ENCODE measurements around the gene SLC49A3. TPM values are rescaled to one million over a fixed set of nuclear protein-coding genes. Genes with fewer than 3 reads are reported as not detected.

SLC49A3 gene
- total and polyA plus RNA-seq, 2 of the 13 experiments (the other 11 are each of a cell fraction or from before 2014, with no cell fraction given): 0.07 to 0.17 TPM

DNA sequence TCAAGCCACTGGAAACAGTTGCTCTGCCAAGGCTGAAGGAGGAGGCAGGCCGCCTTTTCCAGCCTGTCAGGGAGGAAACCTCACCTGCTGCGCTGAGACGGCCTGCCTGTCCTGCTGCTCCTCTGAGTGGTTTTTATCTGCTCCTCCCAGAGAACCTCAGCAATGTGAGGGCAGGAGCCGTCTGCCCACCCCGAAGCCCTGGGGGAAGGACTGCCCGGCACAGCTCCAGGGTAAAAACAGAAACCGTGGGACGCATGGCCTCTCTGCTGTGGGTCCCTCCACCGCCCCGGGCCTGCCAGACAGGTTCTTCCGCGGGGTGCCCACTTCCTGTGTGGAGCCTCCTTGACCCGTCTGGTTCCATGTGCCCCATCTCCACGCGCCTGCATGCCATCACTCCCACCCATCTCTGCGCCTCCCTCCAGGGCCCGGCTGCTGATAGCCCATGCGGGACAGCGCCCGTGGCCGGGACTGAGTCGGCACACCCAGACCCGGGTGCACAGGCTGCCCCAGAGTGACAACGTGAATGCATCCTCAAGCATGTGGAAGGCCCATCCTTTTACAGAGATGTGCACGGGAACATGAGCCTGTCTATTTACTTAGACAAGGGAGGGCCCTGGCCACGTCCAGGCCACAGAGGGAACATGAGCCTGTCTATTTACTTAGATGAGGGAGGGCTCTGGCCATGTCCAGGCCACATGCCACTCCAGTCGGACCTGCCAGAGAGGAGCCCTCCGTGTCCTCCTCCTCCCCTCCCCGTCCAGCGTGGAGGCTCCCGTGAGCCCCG, 4.0 kb upstream of the SLC49A3 start (continued):
- TF ChIP-seq PHF21A (CRISPR knock-in tag; IDR thresholded peaks at IDR 0.05): no peak
- no peak for TF ChIP-seq TCF7 (IDR thresholded peaks at IDR 0.05; ENCODE audit: low read depth)
- TF ChIP-seq, protein P1, sequence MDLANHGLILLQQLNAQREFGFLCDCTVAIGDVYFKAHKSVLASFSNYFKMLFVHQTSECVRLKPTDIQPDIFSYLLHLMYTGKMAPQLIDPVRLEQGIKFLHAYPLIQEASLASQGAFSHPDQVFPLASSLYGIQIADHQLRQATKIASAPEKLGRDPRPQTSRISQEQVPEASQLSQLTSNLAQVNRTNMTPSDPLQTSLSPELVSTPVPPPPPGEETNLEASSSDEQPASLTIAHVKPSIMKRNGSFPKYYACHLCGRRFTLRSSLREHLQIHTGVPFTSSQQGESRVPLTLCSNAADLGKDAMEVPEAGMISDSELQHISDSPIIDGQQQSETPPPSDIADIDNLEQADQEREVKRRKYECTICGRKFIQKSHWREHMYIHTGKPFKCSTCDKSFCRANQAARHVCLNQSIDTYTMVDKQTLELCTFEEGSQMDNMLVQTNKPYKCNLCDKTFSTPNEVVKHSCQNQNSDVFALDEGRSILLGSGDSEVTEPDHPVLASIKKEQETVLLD (CRISPR knock-in tag; IDR thresholded peaks at IDR 0.05; ENCODE audit: low read depth): no peak
- no peak for TF ChIP-seq GATA4 (IDR thresholded peaks at IDR 0.05; ENCODE audit: borderline replicate concordance, low read depth)
- TF ChIP-seq CHD4 (IDR thresholded peaks at IDR 0.05; ENCODE audit: borderline replicate concordance, low read length): no peak
- TF ChIP-seq PLRG1 (conservative IDR thresholded peaks at IDR 0.05): no peak
- no peak for TF ChIP-seq GZF1 (CRISPR knock-in tag; IDR thresholded peaks at IDR 0.05)
- TF ChIP-seq, protein P2, sequence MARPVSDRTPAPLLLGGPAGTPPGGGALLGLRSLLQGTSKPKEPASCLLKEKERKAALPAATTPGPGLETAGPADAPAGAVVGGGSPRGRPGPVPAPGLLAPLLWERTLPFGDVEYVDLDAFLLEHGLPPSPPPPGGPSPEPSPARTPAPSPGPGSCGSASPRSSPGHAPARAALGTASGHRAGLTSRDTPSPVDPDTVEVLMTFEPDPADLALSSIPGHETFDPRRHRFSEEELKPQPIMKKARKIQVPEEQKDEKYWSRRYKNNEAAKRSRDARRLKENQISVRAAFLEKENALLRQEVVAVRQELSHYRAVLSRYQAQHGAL (CRISPR knock-in tag; IDR thresholded peaks at IDR 0.05; ENCODE audit: not compliant biosample characterization): no peak
- peak; percentile 83 for TF ChIP-seq ZFX (CRISPR knock-in tag; IDR thresholded peaks at IDR 0.05; ENCODE audit: low read depth)
- TF ChIP-seq, protein P3, sequence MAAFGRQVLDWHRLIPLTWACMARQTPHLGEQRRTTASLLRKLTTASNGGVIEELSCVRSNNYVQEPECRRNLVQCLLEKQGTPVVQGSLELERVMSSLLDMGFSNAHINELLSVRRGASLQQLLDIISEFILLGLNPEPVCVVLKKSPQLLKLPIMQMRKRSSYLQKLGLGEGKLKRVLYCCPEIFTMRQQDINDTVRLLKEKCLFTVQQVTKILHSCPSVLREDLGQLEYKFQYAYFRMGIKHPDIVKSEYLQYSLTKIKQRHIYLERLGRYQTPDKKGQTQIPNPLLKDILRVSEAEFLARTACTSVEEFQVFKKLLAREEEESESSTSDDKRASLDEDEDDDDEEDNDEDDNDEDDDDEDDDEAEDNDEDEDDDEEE (CRISPR knock-in tag; IDR thresholded peaks at IDR 0.05): no peak
- TF ChIP-seq BRCA1 (CRISPR knock-in tag; IDR thresholded peaks at IDR 0.05): no peak
- TF ChIP-seq KLF12 (CRISPR knock-in tag; IDR thresholded peaks at IDR 0.05; ENCODE audit: borderline replicate concordance): no peak
- TF ChIP-seq, protein P4, sequence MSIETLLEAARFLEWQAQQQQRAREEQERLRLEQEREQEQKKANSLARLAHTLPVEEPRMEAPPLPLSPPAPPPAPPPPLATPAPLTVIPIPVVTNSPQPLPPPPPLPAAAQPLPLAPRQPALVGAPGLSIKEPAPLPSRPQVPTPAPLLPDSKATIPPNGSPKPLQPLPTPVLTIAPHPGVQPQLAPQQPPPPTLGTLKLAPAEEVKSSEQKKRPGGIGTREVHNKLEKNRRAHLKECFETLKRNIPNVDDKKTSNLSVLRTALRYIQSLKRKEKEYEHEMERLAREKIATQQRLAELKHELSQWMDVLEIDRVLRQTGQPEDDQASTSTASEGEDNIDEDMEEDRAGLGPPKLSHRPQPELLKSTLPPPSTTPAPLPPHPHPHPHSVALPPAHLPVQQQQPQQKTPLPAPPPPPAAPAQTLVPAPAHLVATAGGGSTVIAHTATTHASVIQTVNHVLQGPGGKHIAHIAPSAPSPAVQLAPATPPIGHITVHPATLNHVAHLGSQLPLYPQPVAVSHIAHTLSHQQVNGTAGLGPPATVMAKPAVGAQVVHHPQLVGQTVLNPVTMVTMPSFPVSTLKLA (IDR thresholded peaks at IDR 0.05): no peak
- TF ChIP-seq ZNF816 (CRISPR knock-in tag; IDR thresholded peaks at IDR 0.05; ENCODE audit: borderline replicate concordance): peak; percentile 89; the same call in 1 of the 2 replicates
- no peak for TF ChIP-seq ZNF180 (CRISPR knock-in tag; IDR thresholded peaks at IDR 0.05; ENCODE audit: borderline replicate concordance, low read depth)
- no peak for TF ChIP-seq CHD2 (IDR thresholded peaks at IDR 0.05; ENCODE audit: low read depth, low read length)
- TF ChIP-seq, protein P5, sequence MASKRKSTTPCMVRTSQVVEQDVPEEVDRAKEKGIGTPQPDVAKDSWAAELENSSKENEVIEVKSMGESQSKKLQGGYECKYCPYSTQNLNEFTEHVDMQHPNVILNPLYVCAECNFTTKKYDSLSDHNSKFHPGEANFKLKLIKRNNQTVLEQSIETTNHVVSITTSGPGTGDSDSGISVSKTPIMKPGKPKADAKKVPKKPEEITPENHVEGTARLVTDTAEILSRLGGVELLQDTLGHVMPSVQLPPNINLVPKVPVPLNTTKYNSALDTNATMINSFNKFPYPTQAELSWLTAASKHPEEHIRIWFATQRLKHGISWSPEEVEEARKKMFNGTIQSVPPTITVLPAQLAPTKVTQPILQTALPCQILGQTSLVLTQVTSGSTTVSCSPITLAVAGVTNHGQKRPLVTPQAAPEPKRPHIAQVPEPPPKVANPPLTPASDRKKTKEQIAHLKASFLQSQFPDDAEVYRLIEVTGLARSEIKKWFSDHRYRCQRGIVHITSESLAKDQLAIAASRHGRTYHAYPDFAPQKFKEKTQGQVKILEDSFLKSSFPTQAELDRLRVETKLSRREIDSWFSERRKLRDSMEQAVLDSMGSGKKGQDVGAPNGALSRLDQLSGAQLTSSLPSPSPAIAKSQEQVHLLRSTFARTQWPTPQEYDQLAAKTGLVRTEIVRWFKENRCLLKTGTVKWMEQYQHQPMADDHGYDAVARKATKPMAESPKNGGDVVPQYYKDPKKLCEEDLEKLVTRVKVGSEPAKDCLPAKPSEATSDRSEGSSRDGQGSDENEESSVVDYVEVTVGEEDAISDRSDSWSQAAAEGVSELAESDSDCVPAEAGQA (IDR thresholded peaks at IDR 0.05; ENCODE audit: low read depth): no peak
- TF ChIP-seq, protein P5 (CRISPR knock-in tag; IDR thresholded peaks at IDR 0.05; ENCODE audit: borderline replicate concordance): no peak
